ENCODE measurements around the gene GALNT17.

- TF ChIP-seq CTCF (IDR thresholded peaks at IDR 0.05) = no peak
- no peak for TF ChIP-seq POLR2A (IDR thresholded peaks at IDR 0.05)
These were observed 200.3 kb downstream of the GALNT17 start for GRCh38 chr7:71332207-71332606.

Data from prostate gland (tissue), 2 donors.